Keratinocyte (primary cell): Measurements from ENCODE around the gene WDR44. TPM values are rescaled to one million over a fixed set of nuclear protein-coding genes. Genes with fewer than 3 reads are reported as not detected.

Experiments
- DNase-seq: peaks from one replicate; pipeline ENCODE4 v3.0.0-alpha.2; 2011; ENCODE audit warnings: low read depth, missing footprints, low spot score
- FAIRE-seq: peaks from 2 replicates; lab custom pipeline; 2011; peaks lifted over from hg19 to GRCh38; lab: Jason Lieb, UNC
- H2AFZ ChIP-seq: 2 replicates; pipeline ENCODE4 v1.6.0; 2012; ENCODE audit warnings: low read length, control low read depth, inconsistent platforms; ENCODE audit not compliant: control insufficient read depth
- H3K27ac ChIP-seq: 2 replicates; pipeline ENCODE4 v1.5.1; 2011; ENCODE audit warnings: low read length; ENCODE audit not compliant: control insufficient read depth, insufficient read depth
- H3K27me3 ChIP-seq: 3 replicates; pipeline ENCODE4 v1.6.0; 2011; ENCODE audit warnings: low read length; ENCODE audit not compliant: control insufficient read depth, insufficient read depth; ENCODE audit errors: extremely low read depth
- H3K36me3 ChIP-seq, 2 experiments: 2 replicates in 1 of 2; 3 replicates in 1 of 2; pipeline ENCODE4 v1.5.1; 2011; ENCODE audit warnings: low read length in 2 of 2, mild to moderate bottlenecking in 1 of 2; ENCODE audit not compliant: control insufficient read depth in 2 of 2, insufficient read depth in 2 of 2; ENCODE audit errors: extremely low read depth in 1 of 2
- H3K4me1 ChIP-seq: 3 replicates; pipeline ENCODE4 v1.5.1; 2011; ENCODE audit warnings: low read length; ENCODE audit not compliant: control insufficient read depth, insufficient read depth; ENCODE audit errors: extremely low read depth
- H3K4me2 ChIP-seq: 3 replicates; pipeline ENCODE4 v1.6.0; 2011; ENCODE audit warnings: low read depth, low read length; ENCODE audit not compliant: control insufficient read depth, insufficient read depth; ENCODE audit errors: extremely low read depth
- H3K4me3 ChIP-seq, 3 experiments: fragments of 200-600 bp in 1 of 3; sonication (generic) in 1 of 3; 2 replicates in 2 of 3; 3 replicates in 1 of 3; pipeline ENCODE4 v1.5.1; 2011 to 2016; ENCODE audit warnings: low read length in 3 of 3, mild to moderate bottlenecking in 3 of 3, control low read depth in 2 of 3, inconsistent platforms in 1 of 3, low read depth in 1 of 3, mixed read lengths in 1 of 3, mixed run types in 1 of 3, moderate library complexity in 1 of 3; ENCODE audit not compliant: control insufficient read depth in 2 of 3, insufficient read depth in 2 of 3; ENCODE audit errors: extremely low read depth in 1 of 3
- H3K79me2 ChIP-seq: 2 replicates; pipeline ENCODE4 v1.6.0; 2012; ENCODE audit warnings: low read length; ENCODE audit not compliant: control insufficient read depth, insufficient read depth
- H3K9ac ChIP-seq: 3 replicates; pipeline ENCODE4 v1.6.0; 2011; ENCODE audit warnings: low read length; ENCODE audit not compliant: control insufficient read depth, insufficient read depth; ENCODE audit errors: extremely low read depth
- H3K9me1 ChIP-seq: 3 replicates; pipeline ENCODE4 v1.6.0; 2011; ENCODE audit warnings: low read length; ENCODE audit not compliant: control insufficient read depth, insufficient read depth; ENCODE audit errors: extremely low read depth
- H3K9me3 ChIP-seq: 2 replicates; pipeline ENCODE4 v1.5.1; 2012; ENCODE audit warnings: low read depth, low read length; ENCODE audit not compliant: control insufficient read depth
- H4K20me1 ChIP-seq: 3 replicates; pipeline ENCODE4 v1.6.0; 2011; ENCODE audit warnings: low read length; ENCODE audit not compliant: control insufficient read depth, insufficient read depth; ENCODE audit errors: extremely low read depth
- EZH2 ChIP-seq: IDR thresholded peaks from one replicate; pipeline ENCODE4 v1.6.1; 2012; ENCODE audit warnings: inconsistent platforms, mild to moderate bottlenecking, low read length, moderate library complexity
- dilution Hi-C: fragments of 300-500 bp; cut with MboI; formaldehyde crosslinking; loops from one replicate; pipeline ENCODE4 v1.7.0; 2020; ENCODE audit warnings: low sequenced_read_pairs; ENCODE audit not compliant: extremely low pct_ligation_motif_present
- polyA plus RNA-seq, 5 experiments: library from polyadenylated mRNA; depleted of rRNA in 3 of 5; stranded (reverse) in 3 of 5; stranded (forward) in 1 of 5; unstranded in 1 of 5; fragments of >200 nt; gene quantifications; 1 replicate in 1 of 5; 2 replicates in 3 of 5; 3 replicates in 1 of 5; pipeline versions ENCODE4 v1.2.1 to v1.2.3, GENCODE V29; 2011 to 2012; ENCODE audit warnings: missing spikeins in 2 of 5, low read depth in 1 of 5, low replicate concordance in 1 of 5
- TF ChIP-seq, protein P1 (sequence below), 3 experiments: IDR thresholded peaks in 1 of 3; conservative IDR thresholded peaks in 1 of 3; optimal IDR thresholded peaks in 1 of 3; 2 replicates in 2 of 3; 3 replicates in 1 of 3; pipeline versions ENCODE3 to v1.5.1; 2011; ENCODE audit warnings: low read length in 3 of 3, mild to moderate bottlenecking in 3 of 3, moderate library complexity in 2 of 3, control low read depth in 1 of 3, inconsistent platforms in 1 of 3; ENCODE audit not compliant: insufficient read depth in 2 of 3; ENCODE audit errors: extremely low read depth in 1 of 3

The WDR44 gene
- polyA plus RNA-seq, 1 donor (not counting 4 experiments of a cell fraction or from before 2014, with no cell fraction given): 22.9 TPM

GRCh38 chrX:118353081-118353850, 7.4 kb downstream of the WDR44 start:
- Histone ChIP-seq H4K20me1 (no peaks in the 10 kb centered on the region), H3K4me1 (peaks cover 31% of the 10 kb centered on the region), H2AFZ (no peak overlapping the region), H3K27me3 (no peaks in the 10 kb centered on the region), H3K36me3 (no peaks in the 10 kb centered on the region), H3K4me2 (peak overlapping the region; percentile 23), H3K79me2 (peaks cover 76% of the 10 kb centered on the region), H3K9me3 (no peaks in the 10 kb centered on the region), H3K4me3 (no peak overlapping the region), H3K27ac (peak overlapping the region; percentile 42), H3K9me1 (no peaks in the 10 kb centered on the region), H3K9ac (no peak overlapping the region)
- FAIRE-seq (no peak), DNase-seq (no peak)
- dilution Hi-C loops: no loop called here
- no peak for TF ChIP-seq EZH2
- TF ChIP-seq, protein P1, sequence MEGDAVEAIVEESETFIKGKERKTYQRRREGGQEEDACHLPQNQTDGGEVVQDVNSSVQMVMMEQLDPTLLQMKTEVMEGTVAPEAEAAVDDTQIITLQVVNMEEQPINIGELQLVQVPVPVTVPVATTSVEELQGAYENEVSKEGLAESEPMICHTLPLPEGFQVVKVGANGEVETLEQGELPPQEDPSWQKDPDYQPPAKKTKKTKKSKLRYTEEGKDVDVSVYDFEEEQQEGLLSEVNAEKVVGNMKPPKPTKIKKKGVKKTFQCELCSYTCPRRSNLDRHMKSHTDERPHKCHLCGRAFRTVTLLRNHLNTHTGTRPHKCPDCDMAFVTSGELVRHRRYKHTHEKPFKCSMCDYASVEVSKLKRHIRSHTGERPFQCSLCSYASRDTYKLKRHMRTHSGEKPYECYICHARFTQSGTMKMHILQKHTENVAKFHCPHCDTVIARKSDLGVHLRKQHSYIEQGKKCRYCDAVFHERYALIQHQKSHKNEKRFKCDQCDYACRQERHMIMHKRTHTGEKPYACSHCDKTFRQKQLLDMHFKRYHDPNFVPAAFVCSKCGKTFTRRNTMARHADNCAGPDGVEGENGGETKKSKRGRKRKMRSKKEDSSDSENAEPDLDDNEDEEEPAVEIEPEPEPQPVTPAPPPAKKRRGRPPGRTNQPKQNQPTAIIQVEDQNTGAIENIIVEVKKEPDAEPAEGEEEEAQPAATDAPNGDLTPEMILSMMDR (optimal IDR thresholded peaks at IDR 0.05 in 1 of 3, IDR thresholded peaks at IDR 0.05 in 1 of 3, conservative IDR thresholded peaks at IDR 0.05 in 1 of 3; ENCODE audit: extremely low read depth in 1 of 3, insufficient read depth in 2 of 3, low read length in 3 of 3): no peak

DNA sequence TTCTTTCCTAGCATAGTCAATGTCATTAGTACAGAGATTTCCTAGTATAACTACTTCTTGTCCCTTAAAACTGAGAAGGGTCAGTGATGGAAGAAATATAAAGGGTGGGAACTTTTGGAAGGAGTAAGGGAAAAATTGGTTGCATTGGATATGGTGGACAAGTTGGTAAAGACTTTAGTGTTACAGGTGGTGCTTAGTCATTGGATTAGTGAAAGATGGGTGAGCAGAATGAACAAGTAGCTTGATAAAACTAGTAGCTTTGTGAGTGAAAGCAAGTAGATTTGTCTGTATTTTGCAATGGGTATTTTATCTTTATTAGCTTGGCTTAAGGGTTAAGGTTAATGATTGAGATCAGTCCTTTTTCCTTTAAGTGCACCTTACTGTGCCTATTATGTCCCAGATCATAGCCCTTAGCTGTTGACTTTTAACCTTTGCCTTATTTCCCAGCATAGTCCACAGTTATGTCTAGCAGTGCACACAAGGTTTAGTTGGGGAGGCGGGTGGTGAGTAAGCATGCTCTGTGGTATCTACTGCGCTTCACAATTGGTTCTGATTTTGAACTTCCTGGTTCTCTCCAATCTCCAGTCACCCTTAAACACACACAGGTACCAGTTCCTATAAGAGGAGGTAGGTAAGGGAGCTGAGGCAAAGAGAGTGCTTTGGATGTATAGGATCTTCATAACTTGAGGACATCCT, 9.5 kb downstream of the WDR44 start:
- Histone ChIP-seq H3K9me3 (no peaks in the 10 kb centered on the region), H4K20me1 (no peaks in the 10 kb centered on the region), H3K9me1 (peaks cover under 1% of the 10 kb centered on the region), H2AFZ (no peak overlapping the region), H3K27me3 (no peaks in the 10 kb centered on the region), H3K27ac (peak overlapping the region; percentile 14), H3K4me3 (no peak overlapping the region), H3K9ac (no peak overlapping the region), H3K4me2 (no peak overlapping the region), H3K79me2 (peaks cover 73% of the 10 kb centered on the region), H3K4me1 (peaks cover 31% of the 10 kb centered on the region), H3K36me3 (no peaks in the 10 kb centered on the region)
- TF ChIP-seq, protein P1 (optimal IDR thresholded peaks at IDR 0.05 in 1 of 3, IDR thresholded peaks at IDR 0.05 in 1 of 3, conservative IDR thresholded peaks at IDR 0.05 in 1 of 3; ENCODE audit: extremely low read depth in 1 of 3, insufficient read depth in 2 of 3, low read length in 3 of 3): no peak
- TF ChIP-seq EZH2: no peak
- DNase-seq (no peak), FAIRE-seq (peak; percentile 20)
- dilution Hi-C loops: no loop called here
